HG03460 (cell line): ENCODE data around the gene RBM20.
A peak's percentile ranks its signal among the peaks of the same experiment; 100 is the strongest.

ENCODE experiments used
- ATAC-seq: cut with Tn5 transposase; IDR thresholded peaks from one replicate; pipeline ENCODE4 v1.9.1; 2021; ENCODE audit not compliant: unreplicated experiment

RBM20 gene

GRCh38 chr10:110827875-110828274 is 183.7 kb downstream of the RBM20 start:
- ATAC-seq: no peak

GRCh38 chr10:110828525-110828924 is 184.4 kb downstream of the RBM20 start:
- ATAC-seq: no peak

GRCh38 chr10:110829721-110830410 is 185.7 kb downstream of the RBM20 start:
- no peak for ATAC-seq

GRCh38 chr10:110833234-110833940 is 189.3 kb downstream of the RBM20 start:
- no peak for ATAC-seq

- no peak for ATAC-seq
These were observed 189.9 kb downstream of the RBM20 start for GRCh38 chr10:110833941-110834628.

- no peak for ATAC-seq
These were observed 190.6 kb downstream of the RBM20 start for GRCh38 chr10:110834629-110835301.

- ATAC-seq: no peak
These were observed 191.7 kb downstream of the RBM20 start for GRCh38 chr10:110835841-110836240.

- ATAC-seq: no peak
These were observed 192.6 kb downstream of the RBM20 start for GRCh38 chr10:110836706-110837105.

GRCh38 chr10:110837418-110838171 is 193.5 kb downstream of the RBM20 start:
- no peak for ATAC-seq

- no peak for ATAC-seq
These were observed 196.2 kb downstream of the RBM20 start for GRCh38 chr10:110840225-110840922.

GRCh38 chr10:110840923-110841428 is 196.8 kb downstream of the RBM20 start:
- no peak for ATAC-seq

GRCh38 chr10:110841767-110842267 is 197.7 kb downstream of the RBM20 start:
- ATAC-seq: peak; percentile 52

- ATAC-seq: no peak
These were observed 198.3 kb downstream of the RBM20 start for GRCh38 chr10:110842326-110842904.

- ATAC-seq: peak; percentile 81
These were observed 198.9 kb downstream of the RBM20 start for GRCh38 chr10:110843031-110843430.

- no peak for ATAC-seq
These were observed 199.9 kb downstream of the RBM20 start for GRCh38 chr10:110843796-110844616.

- ATAC-seq: no peak
These were observed 200.4 kb downstream of the RBM20 start for GRCh38 chr10:110844617-110844881.

GRCh38 chr10:110845192-110845755 is 201.1 kb downstream of the RBM20 start:
- no peak for ATAC-seq
